Stimulated activated CD8-positive, alpha-beta memory T cell treated with anti-CD3 and anti-CD28 coated beads, Interleukin-7, amount 100 ng/mL, for 1 hour (primary cell): ENCODE measurements around the gene OR12D1.

Experiments used
- DNase-seq, 2 donors: peaks; one replicate each; pipeline ENCODE4 v3.0.0-alpha.2; 2020; ENCODE audit warnings: low read depth in 2 of 2

OR12D1 gene

DNA sequence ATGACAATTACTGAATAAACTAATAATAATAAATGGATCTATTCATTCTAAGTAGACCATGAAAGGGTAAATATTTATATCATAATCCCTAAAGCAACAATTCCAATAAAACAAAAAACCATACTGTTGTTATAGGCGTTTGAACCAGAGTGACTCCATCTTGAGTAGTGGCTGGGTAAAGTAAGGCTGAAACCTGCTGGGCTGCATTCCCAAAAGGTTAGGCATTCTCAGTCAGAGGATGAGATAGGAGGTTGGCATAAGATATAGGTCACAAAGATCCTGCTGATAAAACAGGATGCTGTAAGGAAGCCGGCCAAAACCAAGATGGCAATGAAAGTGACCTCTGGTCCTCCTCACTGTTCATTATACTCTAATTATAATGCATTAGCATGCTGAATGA lies 50.6 kb downstream of the OR12D1 start:
- no peak for DNase-seq

DNA sequence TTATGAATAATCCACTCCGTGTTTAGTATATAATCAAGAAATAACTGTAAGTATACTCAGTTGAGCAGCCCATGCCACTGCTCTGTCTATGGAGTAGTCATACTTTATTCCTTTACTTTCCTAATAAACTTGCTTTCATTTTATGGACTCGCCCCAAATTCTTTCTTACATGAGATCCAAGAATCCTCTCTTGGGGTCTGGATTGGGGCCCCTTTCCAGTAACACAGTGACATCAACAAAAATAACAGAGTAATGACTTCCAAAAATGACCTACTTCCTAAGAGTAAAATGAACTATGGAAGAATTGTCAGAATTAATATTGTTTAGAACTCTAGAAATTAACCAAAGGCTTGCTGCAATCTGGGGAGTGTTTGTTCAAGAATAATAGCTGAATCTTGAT lies 51.1 kb downstream of the OR12D1 start:
- no peak for DNase-seq

GRCh38 chr6:29466241-29466640 lies 51.5 kb downstream of the OR12D1 start:
- no peak for DNase-seq
